Keratinocyte (primary cell): ENCODE results near the gene DCTN3.

Source experiments
- CTCF ChIP-seq, 3 experiments: IDR thresholded peaks in 1 of 3; conservative IDR thresholded peaks in 1 of 3; optimal IDR thresholded peaks in 1 of 3; 2 replicates in 2 of 3; 3 replicates in 1 of 3; pipeline versions ENCODE3 to v1.5.1; 2011; ENCODE audit warnings: low read length in 3 of 3, mild to moderate bottlenecking in 3 of 3, moderate library complexity in 2 of 3, control low read depth in 1 of 3, inconsistent platforms in 1 of 3; ENCODE audit not compliant: insufficient read depth in 2 of 3; ENCODE audit errors: extremely low read depth in 1 of 3
- EZH2 ChIP-seq: IDR thresholded peaks from one replicate; pipeline ENCODE4 v1.6.1; 2012; ENCODE audit warnings: inconsistent platforms, mild to moderate bottlenecking, low read length, moderate library complexity

- TF ChIP-seq CTCF (optimal IDR thresholded peaks at IDR 0.05 in 1 of 3, IDR thresholded peaks at IDR 0.05 in 1 of 3, conservative IDR thresholded peaks at IDR 0.05 in 1 of 3; ENCODE audit: extremely low read depth in 1 of 3, insufficient read depth in 2 of 3, low read length in 3 of 3) (no peak), EZH2 (no peak)
Measured at GRCh38 chr9:34647084-34647403, 26.7 kb upstream of the DCTN3 start.
